GM12873 (cell line): Measurements from ENCODE around the gene ATG10.

Experiments used
- CTCF ChIP-seq: IDR thresholded peaks from 2 replicates; pipeline ENCODE4 v1.5.1; 2012; ENCODE audit warnings: low read depth, mild to moderate bottlenecking, moderate library complexity, low read length, control low read depth; ENCODE audit not compliant: insufficient read depth; ENCODE audit errors: missing control alignments

ATG10 gene

GRCh38 chr5:82151204-82151603, 179.4 kb downstream of the ATG10 start:
- no peak for TF ChIP-seq CTCF

- no peak for TF ChIP-seq CTCF
These were observed 179.8 kb downstream of the ATG10 start for GRCh38 chr5:82151662-82152061.

GRCh38 chr5:82152978-82153481, 181.2 kb downstream of the ATG10 start:
- TF ChIP-seq CTCF, result no peak

GRCh38 chr5:82154776-82155175, 183.0 kb downstream of the ATG10 start:
- TF ChIP-seq CTCF, result no peak

- no peak for TF ChIP-seq CTCF
These were observed 183.5 kb downstream of the ATG10 start for GRCh38 chr5:82155305-82155704.

- TF ChIP-seq CTCF, result no peak
These were observed 185.1 kb downstream of the ATG10 start for GRCh38 chr5:82156874-82157273.

GRCh38 chr5:82158755-82159413, 187.1 kb downstream of the ATG10 start:
- no peak for TF ChIP-seq CTCF
